Measurements from ENCODE around the gene COG8.

COG8 gene

DNA sequence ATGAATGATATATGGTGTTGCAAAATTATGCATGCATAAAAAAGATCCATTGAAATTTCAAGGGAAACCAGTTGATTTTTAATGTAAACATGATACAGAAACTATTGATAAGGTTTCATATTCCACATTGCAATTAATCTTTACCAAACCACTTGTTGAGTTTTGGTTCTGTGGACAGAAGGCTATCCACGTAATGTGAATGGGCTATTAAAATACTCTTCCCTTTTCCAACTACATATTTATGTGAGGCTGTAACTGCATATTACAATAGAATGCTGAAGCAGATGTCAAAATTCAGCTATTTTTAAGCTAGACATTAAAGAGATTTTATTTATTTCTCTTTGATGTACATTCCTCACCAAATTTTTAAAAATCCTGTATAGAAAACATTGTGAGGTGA, 62.0 kb downstream of the COG8 start:
- Histone ChIP-seq H3K4me1 (ENCODE audit: control insufficient read depth in 1 of 2, insufficient read depth in 2 of 2, low read length in 2 of 2) (peaks cover 3 to 16% of the 10 kb centered on the region in 2 donors), H3K4me3 (ENCODE audit: low read depth in 1 of 2, low read length in 2 of 2) (no peak overlapping the region), H3K27me3 (ENCODE audit: low read depth, low read length) (no peaks in the 10 kb centered on the region), H3K9me3 (ENCODE audit: control insufficient read depth in 1 of 2, low read length in 2 of 2) (no peaks in the 10 kb centered on the region), H3K27ac (ENCODE audit: low read length) (no peak overlapping the region), H3K36me3 (ENCODE audit: control insufficient read depth in 1 of 2, insufficient read depth in 2 of 2, low read length in 2 of 2) (no peaks in the 10 kb centered on the region)
